ENCODE measurements around the gene CYRIA. TPM values are rescaled to one million over a fixed set of nuclear protein-coding genes. Genes with fewer than 3 reads are reported as not detected.

Gene CYRIA
- polyA plus RNA-seq, 1 of the 3 experiments (the other 2 are of a cell fraction) = 0.13 TPM

DNA sequence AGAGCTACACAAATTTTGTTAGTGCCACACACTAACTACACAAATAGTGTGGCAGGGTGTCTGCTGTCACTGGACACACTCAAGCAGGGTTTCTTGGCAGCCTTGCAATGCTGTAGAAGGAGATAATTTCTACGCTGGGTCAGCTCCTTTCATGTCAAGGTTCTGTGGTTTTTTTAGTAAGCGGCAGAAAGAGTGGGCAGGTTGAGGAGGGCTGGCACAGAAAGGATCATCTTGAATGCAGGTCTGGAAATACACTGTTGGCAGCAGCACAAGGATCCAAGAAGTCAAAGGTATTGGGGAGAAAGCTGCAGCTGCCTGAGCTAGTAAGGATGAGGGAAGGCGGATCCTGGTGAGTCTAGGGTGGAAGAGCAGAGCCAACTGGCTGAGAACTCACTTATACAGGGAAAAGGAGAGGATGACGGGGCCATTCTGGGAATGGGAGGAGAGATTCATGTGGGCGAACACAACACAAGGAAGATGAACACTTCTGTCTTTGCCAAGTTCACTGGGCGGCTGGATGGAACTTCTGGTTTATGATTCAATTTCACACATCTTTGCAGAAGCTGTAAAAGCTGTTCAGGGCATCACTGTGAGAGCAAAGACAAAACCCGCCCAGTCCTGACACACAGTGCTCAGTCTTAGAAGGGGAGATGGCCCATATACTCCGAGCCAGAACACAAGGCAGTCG, 16.9 kb upstream of the CYRIA start:
- H3K27me3 ChIP-seq (ENCODE audit: insufficient read depth) = no peaks in the 10 kb centered on the region
- no peaks in the 10 kb centered on the region for H3K36me3 ChIP-seq (replicated peaks in 1 of 2; ENCODE audit: control insufficient read depth in 1 of 2, insufficient read depth in 2 of 2, low read length in 1 of 2)
- ChIA-PET CTCF (interaction anchor here (0.8 to 4.9 kb wide), 2 partner anchors 32 to 75 kb away, joined by 3 to 23 read pairs; no protein-coding TSS in a partner anchor), POLR2A (no interaction called here)
- no peak overlapping the region for H3K27ac ChIP-seq (ENCODE audit: low read depth in 2 of 2, low read length in 1 of 2)
- H3K4me2 ChIP-seq = no peak overlapping the region
- no peaks in the 10 kb centered on the region; the same call in 1 of the 2 replicates for H3K9me3 ChIP-seq
- H3K9me2 ChIP-seq = no peaks in the 10 kb centered on the region
- H3K4me1 ChIP-seq (ENCODE audit: control insufficient read depth in 1 of 2, insufficient read depth in 2 of 2, low read depth in 1 of 2, low read length in 1 of 2) = peaks cover 0 to 15% of the 10 kb centered on the region in 2 experiments; a peak in 2 of 4 replicates
- H3K4me3 ChIP-seq (ENCODE audit: low read depth in 2 of 2, low read length in 1 of 2) = no peak overlapping the region
- H3K79me2 ChIP-seq (ENCODE audit: insufficient read depth) = no peaks in the 10 kb centered on the region
- no peaks in the 10 kb centered on the region for H4K20me1 ChIP-seq (ENCODE audit: insufficient read depth)
- H3F3A ChIP-seq (replicated peaks; ENCODE audit: insufficient read depth) = no peaks in the 10 kb centered on the region
- 48% methylated on average over 9 of the region's 9 CpGs for WGBS (ENCODE audit: low lambda C conversion rate)
- no peak for TF ChIP-seq MEF2A (IDR thresholded peaks at IDR 0.05; ENCODE audit: borderline replicate concordance, low read depth)
- TF ChIP-seq RFX5 (IDR thresholded peaks at IDR 0.05; ENCODE audit: low read length) = no peak
- TF ChIP-seq CHD2 (IDR thresholded peaks at IDR 0.05; ENCODE audit: low read length, partially characterized antibody) = no peak
- no peak for TF ChIP-seq FOXJ3 (CRISPR knock-in tag; IDR thresholded peaks at IDR 0.05)
- TF ChIP-seq, protein P1, sequence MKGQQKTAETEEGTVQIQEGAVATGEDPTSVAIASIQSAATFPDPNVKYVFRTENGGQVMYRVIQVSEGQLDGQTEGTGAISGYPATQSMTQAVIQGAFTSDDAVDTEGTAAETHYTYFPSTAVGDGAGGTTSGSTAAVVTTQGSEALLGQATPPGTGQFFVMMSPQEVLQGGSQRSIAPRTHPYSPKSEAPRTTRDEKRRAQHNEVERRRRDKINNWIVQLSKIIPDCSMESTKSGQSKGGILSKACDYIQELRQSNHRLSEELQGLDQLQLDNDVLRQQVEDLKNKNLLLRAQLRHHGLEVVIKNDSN (IDR thresholded peaks at IDR 0.05; ENCODE audit: borderline replicate concordance, low read depth) = no peak
- TF ChIP-seq, protein P2, sequence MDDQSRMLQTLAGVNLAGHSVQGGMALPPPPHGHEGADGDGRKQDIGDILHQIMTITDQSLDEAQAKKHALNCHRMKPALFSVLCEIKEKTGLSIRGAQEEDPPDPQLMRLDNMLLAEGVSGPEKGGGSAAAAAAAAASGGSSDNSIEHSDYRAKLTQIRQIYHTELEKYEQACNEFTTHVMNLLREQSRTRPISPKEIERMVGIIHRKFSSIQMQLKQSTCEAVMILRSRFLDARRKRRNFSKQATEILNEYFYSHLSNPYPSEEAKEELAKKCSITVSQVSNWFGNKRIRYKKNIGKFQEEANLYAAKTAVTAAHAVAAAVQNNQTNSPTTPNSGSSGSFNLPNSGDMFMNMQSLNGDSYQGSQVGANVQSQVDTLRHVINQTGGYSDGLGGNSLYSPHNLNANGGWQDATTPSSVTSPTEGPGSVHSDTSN (IDR thresholded peaks at IDR 0.05) = no peak
- TF ChIP-seq NFIC (IDR thresholded peaks at IDR 0.05; ENCODE audit: borderline replicate concordance) = no peak
- no peak for TF ChIP-seq NRF1 (IDR thresholded peaks at IDR 0.05; ENCODE audit: low read depth, low read length)
- no peak overlapping the region for H2AFZ ChIP-seq (ENCODE audit: low read depth)
- no peak for DNase-seq
- H3K9ac ChIP-seq = no peak overlapping the region

DNA sequence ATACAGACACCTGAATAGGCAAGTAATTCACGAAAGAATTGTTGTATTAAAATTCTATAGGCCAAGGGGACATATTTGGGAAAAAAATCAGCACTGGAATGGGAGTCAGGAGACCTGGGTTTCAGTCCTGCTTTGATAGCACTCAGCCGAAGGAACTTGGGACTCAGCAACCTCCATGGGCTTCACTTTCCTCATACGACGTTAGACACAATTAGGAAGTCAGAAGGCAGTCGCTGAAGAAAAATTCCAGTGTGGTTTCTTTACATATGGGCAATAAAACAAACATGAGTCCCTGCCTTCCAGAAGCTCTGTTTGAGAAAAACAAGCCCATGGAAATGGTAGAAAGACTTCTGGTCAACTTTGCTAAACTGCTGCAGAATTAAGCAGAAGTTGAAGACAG, 15.1 kb upstream of the CYRIA start:
- Histone ChIP-seq H3K9me3 (no peaks in the 10 kb centered on the region; the same call in 1 of the 2 replicates), H3K4me2 (no peak overlapping the region), H3K4me1 (ENCODE audit: control insufficient read depth in 1 of 2, insufficient read depth in 2 of 2, low read depth in 1 of 2, low read length in 1 of 2) (peaks cover 0 to 7% of the 10 kb centered on the region in 2 experiments; a peak in 1 of 4 replicates), H3F3A (replicated peaks; ENCODE audit: insufficient read depth) (no peaks in the 10 kb centered on the region), H3K27ac (ENCODE audit: low read depth in 2 of 2, low read length in 1 of 2) (no peak overlapping the region), H3K9ac (no peak overlapping the region), H3K27me3 (ENCODE audit: insufficient read depth) (no peaks in the 10 kb centered on the region), H3K79me2 (ENCODE audit: insufficient read depth) (no peaks in the 10 kb centered on the region), H3K36me3 (replicated peaks in 1 of 2; ENCODE audit: control insufficient read depth in 1 of 2, insufficient read depth in 2 of 2, low read length in 1 of 2) (no peaks in the 10 kb centered on the region), H4K20me1 (ENCODE audit: insufficient read depth) (no peaks in the 10 kb centered on the region), H3K4me3 (ENCODE audit: low read depth in 2 of 2, low read length in 1 of 2) (no peak overlapping the region), H3K9me2 (no peaks in the 10 kb centered on the region), H2AFZ (ENCODE audit: low read depth) (no peak overlapping the region)
- TF ChIP-seq NRF1 (IDR thresholded peaks at IDR 0.05; ENCODE audit: low read depth, low read length) (no peak), NFIC (IDR thresholded peaks at IDR 0.05; ENCODE audit: borderline replicate concordance) (no peak), YY1 (IDR thresholded peaks at IDR 0.05; ENCODE audit: low read depth) (no peak), RFX5 (IDR thresholded peaks at IDR 0.05; ENCODE audit: low read length) (no peak), SIN3A (IDR thresholded peaks at IDR 0.05; ENCODE audit: borderline replicate concordance, low read depth, low read length) (no peak)
- TF ChIP-seq, protein P1 (IDR thresholded peaks at IDR 0.05; ENCODE audit: borderline replicate concordance, low read depth) = no peak
- TF ChIP-seq, protein P3, sequence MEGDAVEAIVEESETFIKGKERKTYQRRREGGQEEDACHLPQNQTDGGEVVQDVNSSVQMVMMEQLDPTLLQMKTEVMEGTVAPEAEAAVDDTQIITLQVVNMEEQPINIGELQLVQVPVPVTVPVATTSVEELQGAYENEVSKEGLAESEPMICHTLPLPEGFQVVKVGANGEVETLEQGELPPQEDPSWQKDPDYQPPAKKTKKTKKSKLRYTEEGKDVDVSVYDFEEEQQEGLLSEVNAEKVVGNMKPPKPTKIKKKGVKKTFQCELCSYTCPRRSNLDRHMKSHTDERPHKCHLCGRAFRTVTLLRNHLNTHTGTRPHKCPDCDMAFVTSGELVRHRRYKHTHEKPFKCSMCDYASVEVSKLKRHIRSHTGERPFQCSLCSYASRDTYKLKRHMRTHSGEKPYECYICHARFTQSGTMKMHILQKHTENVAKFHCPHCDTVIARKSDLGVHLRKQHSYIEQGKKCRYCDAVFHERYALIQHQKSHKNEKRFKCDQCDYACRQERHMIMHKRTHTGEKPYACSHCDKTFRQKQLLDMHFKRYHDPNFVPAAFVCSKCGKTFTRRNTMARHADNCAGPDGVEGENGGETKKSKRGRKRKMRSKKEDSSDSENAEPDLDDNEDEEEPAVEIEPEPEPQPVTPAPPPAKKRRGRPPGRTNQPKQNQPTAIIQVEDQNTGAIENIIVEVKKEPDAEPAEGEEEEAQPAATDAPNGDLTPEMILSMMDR (IDR thresholded peaks at IDR 0.05) = no peak
- 44% methylated on average over 5 of the region's 5 CpGs for WGBS (ENCODE audit: low lambda C conversion rate)
- no peak for DNase-seq
- ChIA-PET CTCF (interaction anchor here (1.0 to 4.9 kb wide), 3 partner anchors 14 to 76 kb away, joined by 3 to 23 read pairs (median 4); no protein-coding TSS in a partner anchor), POLR2A (no interaction called here)
